Stimulated activated CD4-positive, alpha-beta T cell treated with anti-CD3 and anti-CD28 coated beads, TNF-alpha, amount 100 ng/mL, for 1 hour (primary cell): ENCODE results near the gene FAM171A1.

Experiments
- DNase-seq, 3 donors: peaks; one replicate each; pipeline ENCODE4 v3.0.0-alpha.2; 2020; ENCODE audit warnings: low read depth in 3 of 3, low spot score in 1 of 3

FAM171A1 gene

DNA sequence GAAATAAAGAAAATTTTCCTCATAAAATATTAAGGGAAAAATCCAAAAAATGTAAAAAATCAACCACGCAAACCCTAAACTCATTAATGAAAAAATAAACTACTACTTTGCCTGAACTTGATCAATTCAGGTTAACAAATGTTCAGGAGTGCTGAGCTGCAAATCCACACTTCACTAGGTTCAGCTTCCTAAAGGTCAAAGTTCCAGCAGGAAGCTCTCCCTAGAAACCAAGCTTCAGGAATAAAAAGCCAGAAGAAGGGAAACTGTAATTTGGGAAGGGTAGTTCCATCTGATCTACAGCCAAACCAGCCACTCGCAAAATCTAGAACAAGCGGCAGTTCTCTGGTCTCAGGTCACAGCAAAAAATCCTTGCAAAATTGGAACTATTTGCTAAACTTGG, 194.8 kb downstream of the FAM171A1 start:
- DNase-seq, result no peak

DNA sequence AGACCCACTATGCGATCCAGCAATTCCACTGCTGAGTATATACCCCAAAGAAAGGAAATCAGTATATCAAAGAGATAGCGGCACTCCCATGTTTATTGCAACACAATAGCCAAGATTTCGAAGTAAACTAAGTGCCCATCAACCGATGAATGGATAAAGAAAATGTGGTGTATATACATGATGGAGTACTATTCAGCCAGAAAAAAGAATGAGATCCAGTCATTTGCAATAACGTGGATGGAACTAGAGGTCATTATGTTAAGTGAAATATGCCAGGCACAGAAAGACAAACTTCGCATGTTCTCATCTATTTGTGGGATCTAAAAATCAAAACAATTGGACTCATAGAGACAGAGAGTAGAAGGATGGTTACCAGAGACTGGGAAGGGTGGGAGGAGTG, 195.5 kb downstream of the FAM171A1 start:
- no peak for DNase-seq

DNA sequence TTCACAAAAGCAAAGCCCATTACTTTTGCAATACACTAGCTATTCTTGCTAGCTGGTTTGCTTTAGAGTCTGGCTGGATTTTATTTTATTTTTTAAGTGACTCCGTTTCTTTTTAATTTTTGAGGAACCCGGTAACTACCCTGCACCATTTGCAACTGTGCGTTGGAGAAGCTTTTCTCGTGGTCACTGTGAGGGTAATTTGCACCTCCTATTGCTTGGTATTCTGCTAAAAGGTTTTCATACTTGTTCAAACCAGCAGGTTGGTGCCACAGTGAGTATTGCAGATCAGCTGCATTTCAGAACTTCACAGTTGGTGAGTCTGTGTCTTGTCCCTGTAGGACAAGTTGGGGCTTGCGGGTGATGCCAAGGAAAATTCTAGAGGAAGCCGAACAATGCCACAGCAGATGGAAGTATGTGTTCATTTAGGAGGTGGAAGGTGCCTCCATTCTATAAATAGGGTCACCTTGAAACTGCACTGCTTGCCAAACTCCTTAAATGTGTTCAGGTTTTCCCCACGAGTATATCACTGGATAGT, 198.7 kb downstream of the FAM171A1 start:
- no peak for DNase-seq

DNA sequence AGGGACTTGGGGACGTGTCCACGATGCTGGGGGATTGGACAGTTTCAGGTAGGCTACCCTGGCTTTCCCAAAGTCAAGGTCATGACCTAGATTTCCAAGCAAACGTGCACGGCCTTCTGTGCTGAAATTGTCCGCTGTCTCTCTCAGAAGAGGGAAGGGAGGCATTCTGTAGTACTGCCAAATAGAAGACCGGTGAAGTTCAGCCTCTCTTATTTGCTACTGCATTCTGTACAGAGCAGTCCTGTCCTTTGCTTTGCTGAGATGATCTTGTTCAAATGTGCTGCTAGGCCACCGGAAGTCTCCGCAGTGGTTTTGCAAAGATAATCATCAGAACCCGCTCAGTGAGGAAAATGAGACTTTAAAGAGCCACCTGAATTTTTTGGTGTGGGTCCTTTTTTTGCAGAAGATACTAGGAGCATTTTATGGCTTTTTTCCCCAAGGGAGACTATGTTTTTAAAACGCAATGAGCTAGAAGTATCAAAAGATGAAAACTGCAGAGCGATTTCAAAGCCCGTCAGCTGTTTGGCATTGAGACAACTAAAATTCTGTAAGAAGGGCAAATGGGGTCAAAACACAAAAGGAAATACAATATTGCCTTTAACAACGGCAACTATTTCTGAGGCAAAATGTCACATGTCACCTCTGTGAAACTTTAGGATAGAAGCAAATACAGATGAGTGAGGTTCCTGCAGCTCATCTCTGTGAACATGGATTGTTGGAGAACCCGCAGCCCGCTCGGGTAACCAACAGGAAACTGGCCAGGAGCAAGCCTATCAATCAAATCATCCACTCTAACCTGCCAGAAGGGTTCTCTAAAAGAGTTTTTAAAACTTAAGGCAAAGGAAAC, 201.3 kb downstream of the FAM171A1 start:
- DNase-seq, result peak in 2 of 3 donors; percentile 10 to 28

DNA sequence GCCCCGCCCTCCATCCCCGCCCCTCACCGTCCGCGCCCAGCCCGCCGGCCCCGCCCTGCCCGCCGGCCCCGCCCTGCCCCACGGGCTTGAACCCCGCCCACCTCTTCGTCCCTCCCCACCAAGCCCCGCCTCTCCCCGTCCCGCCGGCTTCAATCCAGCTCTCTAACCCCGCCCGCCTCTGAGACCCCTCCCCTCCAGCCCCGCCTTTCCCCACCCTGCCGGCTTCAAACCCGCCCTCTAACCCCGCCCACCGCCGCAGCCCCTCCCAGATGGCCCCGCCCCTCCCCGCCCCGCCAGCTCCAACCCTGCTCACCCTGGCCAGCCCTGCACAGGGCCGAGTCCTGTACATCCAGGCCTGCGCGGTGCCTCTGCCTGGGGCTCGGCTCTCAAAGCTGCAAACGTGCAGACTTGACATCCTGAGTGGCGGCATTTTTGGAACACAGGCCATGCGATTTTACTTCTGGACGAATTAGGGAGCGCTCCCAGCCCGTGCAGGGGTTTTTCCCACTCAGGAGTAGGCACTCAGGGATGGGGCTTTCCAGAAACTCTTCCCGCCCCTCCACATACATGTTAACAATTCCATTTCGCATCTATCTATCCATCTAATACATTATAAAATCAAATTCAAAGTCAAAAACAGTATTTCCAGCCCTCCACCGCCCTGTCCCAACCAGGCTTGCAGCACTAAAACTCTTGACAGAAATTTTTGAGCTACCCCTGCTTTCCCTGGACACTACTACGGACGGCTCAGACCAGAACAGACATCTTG, 202.1 kb downstream of the FAM171A1 start:
- peak; percentile 97 to 98 (median 97) for DNase-seq

DNA sequence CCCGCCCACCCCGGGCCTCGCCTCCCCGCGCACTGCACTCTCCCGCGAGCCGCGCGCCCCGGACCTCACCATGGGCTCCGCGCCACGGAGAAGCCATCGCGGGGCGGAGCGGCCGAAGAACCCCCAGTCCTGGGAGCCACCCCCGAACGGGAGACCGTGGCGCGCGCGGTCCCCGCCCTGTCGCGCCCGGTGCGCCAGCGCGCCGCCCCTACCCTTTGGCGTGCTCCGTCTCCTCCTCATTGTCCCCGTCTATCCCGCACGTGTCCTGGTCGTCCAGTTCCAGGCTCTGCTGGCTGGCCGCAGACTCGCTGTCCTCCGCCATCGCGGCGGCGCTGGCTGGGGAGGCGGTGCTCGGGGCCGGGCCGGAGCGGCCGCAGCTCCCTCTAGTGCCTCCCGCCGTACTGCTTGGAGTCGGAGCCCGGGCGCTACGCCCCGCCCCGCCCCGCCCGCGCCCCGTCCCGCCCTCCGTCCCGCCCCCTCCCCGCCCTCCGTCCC, 202.8 kb downstream of the FAM171A1 start, which contains the start of gene NMT2:
NMT2 (minus strand) TSS at position 403 of the 495 bp plus-strand sequence; CDS start at position 322, 81 bp downstream.
- no peak for DNase-seq

DNA sequence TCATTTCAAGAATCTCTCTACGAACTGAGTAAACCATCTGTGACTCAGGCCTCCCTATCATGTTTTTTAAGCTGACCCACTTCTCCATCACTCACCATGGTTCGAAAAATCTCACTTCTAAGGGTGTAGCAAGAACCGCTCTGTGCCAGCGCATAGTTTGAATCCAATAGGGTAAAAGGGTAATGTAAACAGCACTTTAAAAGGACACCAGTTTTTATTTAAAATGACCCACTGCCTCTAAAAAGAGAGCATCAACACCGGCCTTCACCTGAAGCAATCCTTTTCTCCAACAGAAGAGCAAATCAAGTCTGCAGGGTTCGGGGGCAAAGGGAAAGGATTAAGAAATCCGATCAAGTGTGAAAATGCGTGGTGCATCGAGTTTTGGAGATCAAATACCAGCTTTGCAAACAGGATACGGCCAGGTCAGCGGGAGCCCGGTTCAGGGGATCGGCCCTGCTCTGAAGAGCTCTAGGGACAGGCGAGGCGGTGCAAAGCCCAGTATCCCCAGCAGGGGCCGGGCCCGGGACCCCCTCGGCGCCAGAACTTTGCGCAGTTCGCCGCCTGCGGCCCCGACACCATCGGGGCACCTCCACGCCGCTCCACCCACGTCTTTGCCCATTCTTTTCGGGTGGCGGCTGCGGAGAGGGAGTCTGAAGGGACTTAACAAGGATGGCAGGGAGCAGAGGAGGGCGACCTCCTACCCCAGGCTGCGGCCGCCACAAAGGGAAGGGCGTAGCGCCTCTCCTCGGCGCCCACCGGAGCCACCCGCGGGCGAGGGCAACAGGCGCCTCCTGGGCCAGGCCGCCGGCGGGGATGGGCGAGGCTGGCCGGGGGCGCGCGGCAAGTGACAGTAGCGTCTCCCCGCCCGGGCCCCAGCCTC, 203.4 kb downstream of the FAM171A1 start:
- peak in 1 of 3 donors; percentile 23 for DNase-seq

DNA sequence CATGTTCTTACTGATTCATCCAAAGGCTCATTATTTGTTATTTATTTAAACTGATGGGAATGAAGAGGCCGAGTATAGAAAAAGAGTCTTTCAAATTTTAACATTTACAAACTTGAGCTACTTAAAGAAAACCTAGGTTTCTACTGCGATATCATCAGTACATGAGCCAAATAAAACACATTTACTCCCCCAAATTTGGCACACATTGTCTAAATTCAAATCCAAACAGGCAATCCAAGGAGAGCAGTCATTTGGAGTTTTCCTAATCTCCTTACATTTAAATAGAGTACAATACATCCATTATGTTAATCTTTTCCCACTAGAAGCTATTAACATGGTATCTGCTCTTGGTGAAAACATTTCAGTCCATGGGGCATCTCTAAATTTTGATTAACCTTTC, 204.8 kb downstream of the FAM171A1 start:
- DNase-seq, result no peak

DNA sequence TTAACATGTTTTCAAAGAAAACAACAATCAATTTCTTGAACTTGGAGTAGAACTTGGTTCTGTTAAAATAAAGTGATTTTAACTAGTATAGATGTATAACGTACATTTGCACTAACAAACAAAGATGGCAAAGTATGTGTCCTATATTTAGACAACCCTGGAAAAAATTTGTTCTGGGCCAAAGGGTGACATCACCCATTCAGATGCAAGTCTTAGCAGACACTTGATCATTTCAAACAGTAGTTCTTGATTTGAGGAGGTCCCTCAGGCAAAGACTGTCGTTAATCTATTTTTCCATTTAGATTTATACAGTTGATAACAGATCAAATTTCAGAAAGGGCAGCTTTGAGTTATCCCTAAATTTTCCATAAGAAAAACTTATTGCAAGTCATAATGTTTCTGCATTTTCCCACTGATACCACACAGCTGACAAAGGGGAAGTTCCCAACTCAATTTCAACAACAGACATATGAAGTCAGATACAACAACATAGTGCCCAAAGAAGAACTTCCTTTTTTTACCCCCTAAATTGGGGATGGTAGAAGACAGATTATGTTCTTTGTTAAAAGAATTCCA, 207.7 kb downstream of the FAM171A1 start:
- no peak for DNase-seq
